ENCODE results near the gene NPHP4.

DNA sequence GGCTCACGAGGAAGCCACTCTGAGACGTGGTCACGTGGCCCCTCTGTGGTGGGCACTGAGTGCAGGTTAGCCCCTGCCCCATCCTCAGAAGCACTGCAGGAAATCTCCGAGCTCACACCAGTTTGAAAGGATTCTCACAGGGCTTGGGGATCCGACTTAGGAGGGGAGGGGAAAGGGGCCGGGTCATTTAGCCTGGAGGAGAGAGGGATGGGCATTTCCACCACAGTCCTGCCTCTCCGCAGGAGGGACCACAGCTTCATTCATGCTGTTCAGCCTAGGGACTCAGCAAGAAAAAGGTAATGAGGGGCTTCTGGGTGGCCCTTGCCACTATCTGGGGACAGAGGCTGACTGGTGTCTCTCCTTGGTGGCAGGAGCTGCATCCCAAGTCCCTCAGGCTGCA, 126.5 kb downstream of the NPHP4 start:
- TF ChIP-seq CTCF (IDR thresholded peaks at IDR 0.05) (no peak), POLR2A (IDR thresholded peaks at IDR 0.05) (no peak)
